Mesenchymal stem cell (in vitro differentiated cells and primary cell): Measurements from ENCODE around the gene IRS1.
A peak's percentile ranks its signal among the peaks of the same experiment; 100 is the strongest.

Experiments
- DNase-seq: peaks from one replicate; pipeline ENCODE4 v3.0.0-alpha.2; 2013
- H2AFZ ChIP-seq: one replicate; pipeline ENCODE4 v1.6.1; 2013; ENCODE audit warnings: low read depth, mild to moderate bottlenecking, control low read depth, inconsistent platforms, low read length, moderate library complexity
- H2AK5ac ChIP-seq: 2 replicates; pipeline ENCODE4 v1.6.1; 2013; ENCODE audit warnings: low read length, moderate library complexity, mild to moderate bottlenecking, inconsistent platforms; ENCODE audit not compliant: severe bottlenecking
- H2BK120ac ChIP-seq: one replicate; pipeline ENCODE4 v1.6.1; 2013; ENCODE audit warnings: low read depth, mild to moderate bottlenecking, inconsistent platforms, low read length, moderate library complexity
- H2BK12ac ChIP-seq, 2 experiments: one replicate each; pipeline ENCODE4 v1.6.1; 2013; ENCODE audit warnings: inconsistent platforms in 2 of 2, low read length in 2 of 2, mild to moderate bottlenecking in 2 of 2, moderate library complexity in 2 of 2, control low read depth in 1 of 2
- H2BK15ac ChIP-seq: one replicate; pipeline ENCODE4 v1.6.1; 2013; ENCODE audit warnings: mild to moderate bottlenecking, low read depth, inconsistent platforms; ENCODE audit not compliant: poor library complexity, severe bottlenecking
- H2BK5ac ChIP-seq: 2 replicates; pipeline ENCODE4 v1.6.1; 2013; ENCODE audit warnings: low read depth, mild to moderate bottlenecking, low read length, control low read depth, inconsistent platforms; ENCODE audit not compliant: poor library complexity, severe bottlenecking
- H3K14ac ChIP-seq, 2 experiments: one replicate each; pipeline ENCODE4 v1.6.1; 2013; ENCODE audit warnings: inconsistent platforms in 2 of 2, low read length in 2 of 2, control low read depth in 1 of 2, mild to moderate bottlenecking in 1 of 2, moderate library complexity in 1 of 2
- H3K18ac ChIP-seq, 2 experiments: one replicate each; pipeline ENCODE4 v1.6.1; 2013; ENCODE audit warnings: inconsistent platforms in 2 of 2, low read length in 2 of 2, control low read depth in 1 of 2, low read depth in 1 of 2, mild to moderate bottlenecking in 1 of 2
- H3K23ac ChIP-seq, 2 experiments: one replicate each; pipeline ENCODE4 v1.6.1; 2013; ENCODE audit warnings: inconsistent platforms in 2 of 2, low read length in 2 of 2, mild to moderate bottlenecking in 2 of 2, moderate library complexity in 2 of 2, control low read depth in 1 of 2
- H3K27ac ChIP-seq: 2 replicates; pipeline ENCODE4 v1.5.1; 2013; ENCODE audit warnings: mild to moderate bottlenecking, moderate library complexity, low read length, control low read depth, inconsistent platforms; ENCODE audit not compliant: poor library complexity, severe bottlenecking
- H3K27me3 ChIP-seq, 2 experiments: 2 replicates each; pipeline versions ENCODE4 v1.6.1 to v1.7.0; 2013; ENCODE audit warnings: low read length in 2 of 2, mild to moderate bottlenecking in 2 of 2, moderate library complexity in 2 of 2, control low read depth in 1 of 2, inconsistent platforms in 1 of 2; ENCODE audit not compliant: control insufficient read depth in 1 of 2, insufficient read depth in 1 of 2
- H3K36me3 ChIP-seq, 2 experiments: 2 replicates each; pipeline versions ENCODE4 v1.6.1 to v1.7.0; 2013; ENCODE audit warnings: low read length in 2 of 2, control low read depth in 1 of 2, inconsistent platforms in 1 of 2, low read depth in 1 of 2, mild to moderate bottlenecking in 1 of 2; ENCODE audit not compliant: insufficient read depth in 2 of 2, control insufficient read depth in 1 of 2
- H3K4ac ChIP-seq, 2 experiments: one replicate each; pipeline ENCODE4 v1.6.1; 2013; ENCODE audit warnings: inconsistent platforms in 2 of 2, low read length in 2 of 2, mild to moderate bottlenecking in 2 of 2, moderate library complexity in 2 of 2, control low read depth in 1 of 2, low read depth in 1 of 2
- H3K4me1 ChIP-seq: 2 replicates; pipeline ENCODE4 v1.6.1; 2013; ENCODE audit warnings: low read depth, low read length, control low read depth; ENCODE audit not compliant: control insufficient read depth, insufficient read depth
- H3K4me2 ChIP-seq: 2 replicates; pipeline ENCODE4 v1.6.1; 2013; ENCODE audit warnings: low read length, mild to moderate bottlenecking, inconsistent platforms; ENCODE audit not compliant: poor library complexity, severe bottlenecking
- H3K4me3 ChIP-seq, 2 experiments: 2 replicates each; pipeline versions ENCODE4 v1.5.1 to v1.7.0; 2013; ENCODE audit warnings: low read length in 2 of 2, mild to moderate bottlenecking in 2 of 2, control low read depth in 1 of 2, low read depth in 1 of 2; ENCODE audit not compliant: insufficient read depth in 1 of 2
- H3K79me1 ChIP-seq: replicated peaks from 2 replicates; pipeline ENCODE4 v1.6.1; 2013; ENCODE audit warnings: mild to moderate bottlenecking, control low read depth, low read length, inconsistent platforms; ENCODE audit not compliant: poor library complexity, severe bottlenecking
- H3K9ac ChIP-seq: 2 replicates; pipeline ENCODE4 v1.7.0; 2013; ENCODE audit warnings: mild to moderate bottlenecking, low read length, moderate library complexity
- H3K9me3 ChIP-seq: 2 replicates; pipeline ENCODE4 v1.7.0; 2013; ENCODE audit warnings: mild to moderate bottlenecking, low read length; ENCODE audit not compliant: control insufficient read depth
- H4K8ac ChIP-seq: one replicate; pipeline ENCODE4 v1.6.1; 2013; ENCODE audit warnings: inconsistent platforms, mild to moderate bottlenecking, low read length, moderate library complexity
- H4K91ac ChIP-seq: one replicate; pipeline ENCODE4 v1.6.1; 2013; ENCODE audit warnings: mild to moderate bottlenecking, low read length, inconsistent platforms
- WGBS: methylation state at CpG from one replicate; pipeline ENCODE4 v1.1.7; 2013; ENCODE audit warnings: mixed read lengths; 5-methylcytosine and 5-hydroxymethylcytosine counted together

Gene IRS1

GRCh38 chr2:226791056-226791486, 8.5 kb downstream of the IRS1 start:
- Histone ChIP-seq H3K4me2 (peak overlapping the region; percentile 83), H3K9me3 (no peaks in the 10 kb centered on the region), H3K4me3 (peak overlapping the region; percentile 60 to 77), H4K91ac (peak overlapping the region; percentile 60), H3K27me3 (no peaks in the 10 kb centered on the region), H3K9ac (peak overlapping the region; percentile 95), H3K79me1 (peaks cover 5% of the 10 kb centered on the region), H3K18ac (peak overlapping the region; percentile 56 to 93), H2BK120ac (peak overlapping the region; percentile 19), H3K27ac (peak overlapping the region; percentile 65), H2AFZ (no peak overlapping the region), H2BK12ac (peak overlapping the region; percentile 18 to 51), H2AK5ac (peak overlapping the region; percentile 70), H3K4me1 (peaks cover 15% of the 10 kb centered on the region), H2BK15ac (peak overlapping the region; percentile 94), H2BK5ac (peak overlapping the region; percentile 91), H3K23ac (no peak overlapping the region), H3K36me3 (peaks cover 10 to 20% of the 10 kb centered on the region in 2 experiments), H3K14ac (peak overlapping the region in 1 of 2 experiments; percentile 86), H4K8ac (peak overlapping the region; percentile 63), H3K4ac (peak overlapping the region; percentile 83 to 95)
- 22% methylated on average over 23 of the region's 24 CpGs for WGBS
- DNase-seq = peak; percentile 72

- no peak overlapping the region for H3K4ac ChIP-seq
- peak overlapping the region in 1 of 2 experiments; percentile 77 for H3K4me3 ChIP-seq
- peak overlapping the region; percentile 19 for H2BK120ac ChIP-seq
- H3K14ac ChIP-seq = no peak overlapping the region
- H3K4me1 ChIP-seq = peaks cover 8% of the 10 kb centered on the region
- H2BK12ac ChIP-seq = no peak overlapping the region
- H2BK5ac ChIP-seq = no peak overlapping the region
- H3K18ac ChIP-seq = peak overlapping the region in 1 of 2 experiments; percentile 56
- no peak overlapping the region for H3K23ac ChIP-seq
- no peak overlapping the region for H3K4me2 ChIP-seq
- 93% methylated on average over 2 of the region's 2 CpGs for WGBS
- no peak overlapping the region for H4K8ac ChIP-seq
- H2AK5ac ChIP-seq = no peak overlapping the region
- no peak for DNase-seq
- peaks cover 5% of the 10 kb centered on the region for H3K79me1 ChIP-seq
- H2AFZ ChIP-seq = no peak overlapping the region
- peak overlapping the region; percentile 95 for H3K9ac ChIP-seq
- no peak overlapping the region for H2BK15ac ChIP-seq
- H3K36me3 ChIP-seq = peaks cover 4 to 14% of the 10 kb centered on the region in 2 experiments
- no peak overlapping the region for H4K91ac ChIP-seq
- H3K27ac ChIP-seq = peak overlapping the region; percentile 18
- H3K9me3 ChIP-seq = no peaks in the 10 kb centered on the region
- no peaks in the 10 kb centered on the region for H3K27me3 ChIP-seq
Measured at GRCh38 chr2:226790431-226790830, 9.2 kb downstream of the IRS1 start.

- DNase-seq = peak; percentile 53
- H3K4me1 ChIP-seq = peaks cover 4% of the 10 kb centered on the region
- H3K9me3 ChIP-seq = no peaks in the 10 kb centered on the region
- no peak overlapping the region for H3K27ac ChIP-seq
- H3K14ac ChIP-seq = no peak overlapping the region
- no peak overlapping the region for H4K91ac ChIP-seq
- H2BK5ac ChIP-seq = no peak overlapping the region
- no peak overlapping the region for H3K4me2 ChIP-seq
- no peak overlapping the region for H3K4me3 ChIP-seq
- no peak overlapping the region for H2AFZ ChIP-seq
- H2BK120ac ChIP-seq = no peak overlapping the region
- no peaks in the 10 kb centered on the region for H3K27me3 ChIP-seq
- no peak overlapping the region for H3K23ac ChIP-seq
- no peak overlapping the region for H3K18ac ChIP-seq
- peaks cover 0 to 16% of the 10 kb centered on the region in 2 experiments for H3K36me3 ChIP-seq
- no peak overlapping the region for H2BK12ac ChIP-seq
- H3K4ac ChIP-seq = no peak overlapping the region
- peaks cover 5% of the 10 kb centered on the region for H3K79me1 ChIP-seq
- peak overlapping the region; percentile 95 for H3K9ac ChIP-seq
- H4K8ac ChIP-seq = no peak overlapping the region
- H2AK5ac ChIP-seq = peak overlapping the region; percentile 69
- no peak overlapping the region for H2BK15ac ChIP-seq
- 43% methylated on average over 1 of the region's 1 CpG for WGBS
Measured at GRCh38 chr2:226790011-226790410, 9.6 kb downstream of the IRS1 start.

GRCh38 chr2:226788881-226789490, 10.6 kb downstream of the IRS1 start:
- H3K27me3 ChIP-seq = no peaks in the 10 kb centered on the region
- H3K4ac ChIP-seq = no peak overlapping the region
- no peak overlapping the region for H3K14ac ChIP-seq
- peaks cover 4% of the 10 kb centered on the region for H3K4me1 ChIP-seq
- H3K79me1 ChIP-seq = peaks cover 6% of the 10 kb centered on the region
- no peak for DNase-seq
- peak overlapping the region; percentile 64 for H3K9ac ChIP-seq
- no peak overlapping the region for H3K23ac ChIP-seq
- H2BK120ac ChIP-seq = no peak overlapping the region
- H3K4me3 ChIP-seq = peak overlapping the region in 1 of 2 experiments; percentile 22
- H2BK15ac ChIP-seq = no peak overlapping the region
- 43% methylated on average over 1 of the region's 3 CpGs for WGBS
- H3K18ac ChIP-seq = no peak overlapping the region
- no peaks in the 10 kb centered on the region for H3K9me3 ChIP-seq
- H2AFZ ChIP-seq = no peak overlapping the region
- no peak overlapping the region for H2BK12ac ChIP-seq
- no peak overlapping the region for H3K27ac ChIP-seq
- no peak overlapping the region for H4K91ac ChIP-seq
- no peak overlapping the region for H2AK5ac ChIP-seq
- H4K8ac ChIP-seq = no peak overlapping the region
- peaks cover 0 to 17% of the 10 kb centered on the region in 2 experiments for H3K36me3 ChIP-seq
- no peak overlapping the region for H3K4me2 ChIP-seq
- H2BK5ac ChIP-seq = no peak overlapping the region
